H9 (cell line): ENCODE data around the gene GRIA1. TPM values are rescaled to one million over a fixed set of nuclear protein-coding genes. Genes with fewer than 3 reads are reported as not detected.

Source experiments
- DNase-seq: peaks from one replicate; pipeline ENCODE4 v3.0.0-alpha.2; 2017
- H2AFZ ChIP-seq: one replicate; pipeline ENCODE4 v1.6.1; 2013; ENCODE audit warnings: mild to moderate bottlenecking, low read length, control low read depth, moderate library complexity
- H2AK5ac ChIP-seq: 2 replicates; pipeline ENCODE4 v1.6.1; 2013; ENCODE audit warnings: low read length, control low read depth, mixed read lengths; ENCODE audit not compliant: insufficient read length
- H2BK120ac ChIP-seq: one replicate; pipeline ENCODE4 v1.6.1; 2013; ENCODE audit warnings: low read depth, mild to moderate bottlenecking, low read length, control low read depth, inconsistent platforms; ENCODE audit not compliant: poor library complexity, severe bottlenecking
- H2BK12ac ChIP-seq: 2 replicates; pipeline ENCODE4 v1.6.1; 2013; ENCODE audit warnings: low read length, control low read depth, mixed read lengths, low read depth; ENCODE audit not compliant: insufficient read length
- H2BK15ac ChIP-seq: 2 replicates; pipeline ENCODE4 v1.6.1; 2013; ENCODE audit warnings: low read depth, low read length, control low read depth
- H2BK20ac ChIP-seq: one replicate; pipeline ENCODE4 v1.6.1; 2013; ENCODE audit warnings: low read depth, mild to moderate bottlenecking, low read length, control low read depth, inconsistent platforms; ENCODE audit not compliant: poor library complexity, severe bottlenecking
- H2BK5ac ChIP-seq: 2 replicates; pipeline ENCODE4 v1.6.1; 2013; ENCODE audit warnings: low read length, control low read depth, mixed read lengths; ENCODE audit not compliant: insufficient read length
- H3K14ac ChIP-seq: 2 replicates; pipeline ENCODE4 v1.6.1; 2013; ENCODE audit warnings: low read length, control low read depth; ENCODE audit not compliant: insufficient read depth
- H3K18ac ChIP-seq: 2 replicates; pipeline ENCODE4 v1.6.1; 2013; ENCODE audit warnings: low read depth, mild to moderate bottlenecking, mixed read lengths, low read length, control low read depth; ENCODE audit not compliant: insufficient read length
- H3K23ac ChIP-seq: 2 replicates; pipeline ENCODE4 v1.6.1; 2013; ENCODE audit warnings: low read length, control low read depth, mixed read lengths, low read depth; ENCODE audit not compliant: insufficient read length
- H3K23me2 ChIP-seq: 2 replicates; pipeline ENCODE4 v1.6.1; 2013; ENCODE audit warnings: low read depth, mild to moderate bottlenecking, mixed read lengths, low read length, control low read depth; ENCODE audit not compliant: insufficient read length, poor library complexity, severe bottlenecking
- H3K27ac ChIP-seq: 2 replicates; pipeline ENCODE4 v1.5.1; 2013; ENCODE audit warnings: low read length, control low read depth, mixed read lengths, low read depth; ENCODE audit not compliant: insufficient read length
- H3K27me3 ChIP-seq: 2 replicates; pipeline ENCODE4 v1.6.1; 2013; ENCODE audit warnings: low read length, control low read depth, inconsistent platforms; ENCODE audit not compliant: insufficient read depth
- H3K4ac ChIP-seq: 2 replicates; pipeline ENCODE4 v1.6.1; 2013; ENCODE audit warnings: low read depth, mild to moderate bottlenecking, control low read depth, inconsistent platforms, low read length, moderate library complexity
- H3K4me1 ChIP-seq: 2 replicates; pipeline ENCODE4 v1.6.1; 2013; ENCODE audit warnings: low read length, control low read depth, inconsistent platforms; ENCODE audit not compliant: insufficient read depth
- H3K4me2 ChIP-seq: 2 replicates; pipeline ENCODE4 v1.6.1; 2013; ENCODE audit warnings: low read length, control low read depth, mixed read lengths; ENCODE audit not compliant: insufficient read length, insufficient read depth
- H3K56ac ChIP-seq: 2 replicates; pipeline ENCODE4 v1.6.1; 2013; ENCODE audit warnings: low read depth, mild to moderate bottlenecking, mixed read lengths, low read length, control low read depth; ENCODE audit not compliant: insufficient read length
- H3K79me1 ChIP-seq: 2 replicates; pipeline ENCODE4 v1.6.1; 2013; ENCODE audit warnings: low read depth, mild to moderate bottlenecking, moderate library complexity, low read length, control low read depth, inconsistent platforms; ENCODE audit not compliant: insufficient read depth, poor library complexity, severe bottlenecking
- H3K79me2 ChIP-seq: 2 replicates; pipeline ENCODE4 v1.6.1; 2013; ENCODE audit warnings: low read length, control low read depth, inconsistent platforms; ENCODE audit not compliant: insufficient read depth
- H3K9ac ChIP-seq: 2 replicates; pipeline ENCODE4 v1.6.1; 2013; ENCODE audit warnings: low read length, control low read depth, mixed read lengths; ENCODE audit not compliant: insufficient read length; ENCODE audit errors: extremely low read depth
- H3K9me3 ChIP-seq: one replicate; pipeline ENCODE4 v1.6.1; 2013; ENCODE audit warnings: low read depth, low read length, inconsistent platforms; ENCODE audit not compliant: control insufficient read depth
- H3T11ph ChIP-seq: one replicate; pipeline ENCODE4 v1.6.1; 2013; ENCODE audit warnings: mild to moderate bottlenecking, low read length, control low read depth, inconsistent platforms
- H4K20me1 ChIP-seq: one replicate; pipeline ENCODE4 v1.6.1; 2013; ENCODE audit not compliant: control insufficient read depth, insufficient read length, insufficient read depth
- H4K5ac ChIP-seq: 2 replicates; pipeline ENCODE4 v1.6.1; 2013; ENCODE audit warnings: low read depth, mild to moderate bottlenecking, mixed read lengths, low read length, control low read depth; ENCODE audit not compliant: insufficient read length
- H4K8ac ChIP-seq: replicated peaks from 2 replicates; pipeline ENCODE4 v1.6.1; 2013; ENCODE audit warnings: low read length, control low read depth, mixed read lengths, low read depth; ENCODE audit not compliant: insufficient read length
- H4K91ac ChIP-seq: 2 replicates; pipeline ENCODE4 v1.6.1; 2013; ENCODE audit warnings: low read depth, mild to moderate bottlenecking, moderate library complexity, mixed read lengths, low read length, control low read depth; ENCODE audit not compliant: insufficient read length
- H3K27ac Mint-ChIP-seq, 3 experiments: 2 replicates in 2 of 3; 3 replicates in 1 of 3; pipeline ENCODE4 v1.8.0; 2020 to 2021; ENCODE audit warnings: mixed read lengths in 3 of 3, mild to moderate bottlenecking in 1 of 3, moderate library complexity in 1 of 3
- H3K27me3 Mint-ChIP-seq: 2 replicates; pipeline ENCODE4 v1.8.0; 2021; ENCODE audit warnings: low read depth, mild to moderate bottlenecking, moderate library complexity, mixed read lengths
- H3K36me3 Mint-ChIP-seq, 3 experiments: 2 replicates in 2 of 3; 3 replicates in 1 of 3; pipeline ENCODE4 v1.8.0; 2020 to 2021; ENCODE audit warnings: low read depth in 3 of 3, mixed read lengths in 3 of 3; ENCODE audit not compliant: insufficient read depth in 1 of 3
- H3K4me1 Mint-ChIP-seq, 2 experiments: 2 replicates each; pipeline ENCODE4 v1.8.0; 2020; ENCODE audit warnings: mixed read lengths in 2 of 2
- H3K4me3 Mint-ChIP-seq, 2 experiments: 2 replicates in 1 of 2; 3 replicates in 1 of 2; pipeline ENCODE4 v1.8.0; 2020 to 2021; ENCODE audit warnings: mild to moderate bottlenecking in 2 of 2, mixed read lengths in 2 of 2, moderate library complexity in 1 of 2
- H3K9me3 Mint-ChIP-seq, 2 experiments: 2 replicates in 1 of 2; 3 replicates in 1 of 2; pipeline ENCODE4 v1.8.0; 2020; ENCODE audit warnings: mild to moderate bottlenecking in 2 of 2, mixed read lengths in 2 of 2, moderate library complexity in 1 of 2
- CTCF ChIP-seq: fragments of 200-600 bp; sonication (generic); conservative IDR thresholded peaks from 3 replicates; pipeline ENCODE4 v1.8.0; 2021; ENCODE audit warnings: antibody characterized with exemption, mild to moderate bottlenecking
- total RNA-seq: library from RNA; stranded (reverse); gene quantifications from 2 replicates; pipeline ENCODE4 v1.2.1, GENCODE V29; 2021

Gene GRIA1
- total RNA-seq, 1 experiment from 2014 or later: 0.52 TPM

- H3K4me2 ChIP-seq: no peak overlapping the region
- H2BK12ac ChIP-seq: no peak overlapping the region
- no peak overlapping the region for H3K56ac ChIP-seq
- no peak overlapping the region for H2AK5ac ChIP-seq
- Mint-ChIP-seq H3K4me3 (no peak overlapping the region), H3K4me1 (peaks cover 7 to 8% of the 10 kb centered on the region in 2 experiments; a peak in 3 of 4 replicates), H3K27ac (no peak overlapping the region; a peak in 1 of 7 replicates), H3K27me3 (no peaks in the 10 kb centered on the region), H3K36me3 (no peaks in the 10 kb centered on the region), H3K9me3 (no peaks in the 10 kb centered on the region)
- H4K91ac ChIP-seq: no peak overlapping the region
- H3K27ac ChIP-seq: no peak overlapping the region
- H4K5ac ChIP-seq: no peak overlapping the region
- H2AFZ ChIP-seq: no peak overlapping the region
- TF ChIP-seq CTCF: no peak
- H3K4ac ChIP-seq: no peak overlapping the region
- no peak overlapping the region for H2BK5ac ChIP-seq
- no peak for DNase-seq
- H3K9me3 ChIP-seq: no peaks in the 10 kb centered on the region
- no peak overlapping the region for H4K8ac ChIP-seq
- no peak overlapping the region for H3K23ac ChIP-seq
- H3K9ac ChIP-seq: no peak overlapping the region
- no peaks in the 10 kb centered on the region for H3K27me3 ChIP-seq
- H3K23me2 ChIP-seq: no peaks in the 10 kb centered on the region
- H3K4me1 ChIP-seq: no peaks in the 10 kb centered on the region
- no peaks in the 10 kb centered on the region for H3K79me1 ChIP-seq
- H2BK20ac ChIP-seq: no peak overlapping the region
- no peak overlapping the region for H3T11ph ChIP-seq
- H3K18ac ChIP-seq: no peak overlapping the region
- H3K79me2 ChIP-seq: no peaks in the 10 kb centered on the region
- no peak overlapping the region for H3K14ac ChIP-seq
- no peak overlapping the region for H2BK15ac ChIP-seq
- H4K20me1 ChIP-seq: no peaks in the 10 kb centered on the region
- no peak overlapping the region for H2BK120ac ChIP-seq
Measured at GRCh38 chr5:153752890-153753289, 262.4 kb downstream of the GRIA1 start.
